Mesenchymal stem cell (in vitro differentiated cells and primary cell): ENCODE measurements around the gene PITPNM3.

Source experiments
- DNase-seq: peaks from one replicate; pipeline ENCODE4 v3.0.0-alpha.2; 2013
- H2AFZ ChIP-seq: one replicate; pipeline ENCODE4 v1.6.1; 2013; ENCODE audit warnings: low read depth, mild to moderate bottlenecking, control low read depth, inconsistent platforms, low read length, moderate library complexity
- H2AK5ac ChIP-seq: 2 replicates; pipeline ENCODE4 v1.6.1; 2013; ENCODE audit warnings: low read length, moderate library complexity, mild to moderate bottlenecking, inconsistent platforms; ENCODE audit not compliant: severe bottlenecking
- H2BK120ac ChIP-seq: one replicate; pipeline ENCODE4 v1.6.1; 2013; ENCODE audit warnings: low read depth, mild to moderate bottlenecking, inconsistent platforms, low read length, moderate library complexity
- H2BK12ac ChIP-seq, 2 experiments: one replicate each; pipeline ENCODE4 v1.6.1; 2013; ENCODE audit warnings: inconsistent platforms in 2 of 2, low read length in 2 of 2, mild to moderate bottlenecking in 2 of 2, moderate library complexity in 2 of 2, control low read depth in 1 of 2
- H2BK15ac ChIP-seq: one replicate; pipeline ENCODE4 v1.6.1; 2013; ENCODE audit warnings: mild to moderate bottlenecking, low read depth, inconsistent platforms; ENCODE audit not compliant: poor library complexity, severe bottlenecking
- H2BK5ac ChIP-seq: 2 replicates; pipeline ENCODE4 v1.6.1; 2013; ENCODE audit warnings: low read depth, mild to moderate bottlenecking, low read length, control low read depth, inconsistent platforms; ENCODE audit not compliant: poor library complexity, severe bottlenecking
- H3K14ac ChIP-seq, 2 experiments: one replicate each; pipeline ENCODE4 v1.6.1; 2013; ENCODE audit warnings: inconsistent platforms in 2 of 2, low read length in 2 of 2, control low read depth in 1 of 2, mild to moderate bottlenecking in 1 of 2, moderate library complexity in 1 of 2
- H3K18ac ChIP-seq, 2 experiments: one replicate each; pipeline ENCODE4 v1.6.1; 2013; ENCODE audit warnings: inconsistent platforms in 2 of 2, low read length in 2 of 2, control low read depth in 1 of 2, low read depth in 1 of 2, mild to moderate bottlenecking in 1 of 2
- H3K23ac ChIP-seq, 2 experiments: one replicate each; pipeline ENCODE4 v1.6.1; 2013; ENCODE audit warnings: inconsistent platforms in 2 of 2, low read length in 2 of 2, mild to moderate bottlenecking in 2 of 2, moderate library complexity in 2 of 2, control low read depth in 1 of 2
- H3K27ac ChIP-seq: 2 replicates; pipeline ENCODE4 v1.5.1; 2013; ENCODE audit warnings: mild to moderate bottlenecking, moderate library complexity, low read length, control low read depth, inconsistent platforms; ENCODE audit not compliant: poor library complexity, severe bottlenecking
- H3K27me3 ChIP-seq, 2 experiments: 2 replicates each; pipeline versions ENCODE4 v1.6.1 to v1.7.0; 2013; ENCODE audit warnings: low read length in 2 of 2, mild to moderate bottlenecking in 2 of 2, moderate library complexity in 2 of 2, control low read depth in 1 of 2, inconsistent platforms in 1 of 2; ENCODE audit not compliant: control insufficient read depth in 1 of 2, insufficient read depth in 1 of 2
- H3K36me3 ChIP-seq, 2 experiments: 2 replicates each; pipeline versions ENCODE4 v1.6.1 to v1.7.0; 2013; ENCODE audit warnings: low read length in 2 of 2, control low read depth in 1 of 2, inconsistent platforms in 1 of 2, low read depth in 1 of 2, mild to moderate bottlenecking in 1 of 2; ENCODE audit not compliant: insufficient read depth in 2 of 2, control insufficient read depth in 1 of 2
- H3K4ac ChIP-seq, 2 experiments: one replicate each; pipeline ENCODE4 v1.6.1; 2013; ENCODE audit warnings: inconsistent platforms in 2 of 2, low read length in 2 of 2, mild to moderate bottlenecking in 2 of 2, moderate library complexity in 2 of 2, control low read depth in 1 of 2, low read depth in 1 of 2
- H3K4me1 ChIP-seq: 2 replicates; pipeline ENCODE4 v1.6.1; 2013; ENCODE audit warnings: low read depth, low read length, control low read depth; ENCODE audit not compliant: control insufficient read depth, insufficient read depth
- H3K4me2 ChIP-seq: 2 replicates; pipeline ENCODE4 v1.6.1; 2013; ENCODE audit warnings: low read length, mild to moderate bottlenecking, inconsistent platforms; ENCODE audit not compliant: poor library complexity, severe bottlenecking
- H3K4me3 ChIP-seq, 2 experiments: 2 replicates each; pipeline versions ENCODE4 v1.5.1 to v1.7.0; 2013; ENCODE audit warnings: low read length in 2 of 2, mild to moderate bottlenecking in 2 of 2, control low read depth in 1 of 2, low read depth in 1 of 2; ENCODE audit not compliant: insufficient read depth in 1 of 2
- H3K79me1 ChIP-seq: replicated peaks from 2 replicates; pipeline ENCODE4 v1.6.1; 2013; ENCODE audit warnings: mild to moderate bottlenecking, control low read depth, low read length, inconsistent platforms; ENCODE audit not compliant: poor library complexity, severe bottlenecking
- H3K9ac ChIP-seq: 2 replicates; pipeline ENCODE4 v1.7.0; 2013; ENCODE audit warnings: mild to moderate bottlenecking, low read length, moderate library complexity
- H3K9me3 ChIP-seq: 2 replicates; pipeline ENCODE4 v1.7.0; 2013; ENCODE audit warnings: mild to moderate bottlenecking, low read length; ENCODE audit not compliant: control insufficient read depth
- H4K8ac ChIP-seq: one replicate; pipeline ENCODE4 v1.6.1; 2013; ENCODE audit warnings: inconsistent platforms, mild to moderate bottlenecking, low read length, moderate library complexity
- H4K91ac ChIP-seq: one replicate; pipeline ENCODE4 v1.6.1; 2013; ENCODE audit warnings: mild to moderate bottlenecking, low read length, inconsistent platforms
- WGBS: methylation state at CpG from one replicate; pipeline ENCODE4 v1.1.7; 2013; ENCODE audit warnings: mixed read lengths; 5-methylcytosine and 5-hydroxymethylcytosine counted together

The PITPNM3 gene

GRCh38 chr17:6599364-6599763 lies 43.0 kb upstream of the PITPNM3 start:
- Histone ChIP-seq H3K14ac (no peak overlapping the region), H3K4ac (no peak overlapping the region), H3K36me3 (peaks cover 16 to 89% of the 10 kb centered on the region in 2 experiments), H2BK15ac (no peak overlapping the region), H4K8ac (no peak overlapping the region), H4K91ac (no peak overlapping the region), H3K18ac (no peak overlapping the region), H2AK5ac (no peak overlapping the region), H2BK12ac (no peak overlapping the region), H3K27ac (no peak overlapping the region), H3K4me1 (no peaks in the 10 kb centered on the region), H2BK120ac (no peak overlapping the region), H2AFZ (no peak overlapping the region), H3K9ac (no peak overlapping the region), H3K27me3 (no peaks in the 10 kb centered on the region), H3K4me3 (no peak overlapping the region), H3K4me2 (no peak overlapping the region), H2BK5ac (no peak overlapping the region), H3K79me1 (peaks cover 25% of the 10 kb centered on the region), H3K9me3 (no peaks in the 10 kb centered on the region), H3K23ac (no peak overlapping the region)
- no peak for DNase-seq

- H2BK5ac ChIP-seq: no peak overlapping the region
- H3K27me3 ChIP-seq: no peaks in the 10 kb centered on the region
- no CpG with 5 or more reads among the region's 1 CpG for WGBS
- H3K4ac ChIP-seq: no peak overlapping the region
- H3K14ac ChIP-seq: no peak overlapping the region
- peaks cover 25% of the 10 kb centered on the region for H3K79me1 ChIP-seq
- no peak overlapping the region for H2BK12ac ChIP-seq
- no peak overlapping the region for H3K4me2 ChIP-seq
- H3K9ac ChIP-seq: no peak overlapping the region
- no peak overlapping the region for H2AFZ ChIP-seq
- no peak overlapping the region for H2BK15ac ChIP-seq
- no peak for DNase-seq
- no peaks in the 10 kb centered on the region for H3K9me3 ChIP-seq
- no peak overlapping the region for H3K27ac ChIP-seq
- H3K4me1 ChIP-seq: no peaks in the 10 kb centered on the region
- H3K36me3 ChIP-seq: peaks cover 23 to 97% of the 10 kb centered on the region in 2 experiments
- no peak overlapping the region for H3K18ac ChIP-seq
- no peak overlapping the region for H4K91ac ChIP-seq
- H3K4me3 ChIP-seq: no peak overlapping the region
- no peak overlapping the region for H2AK5ac ChIP-seq
- no peak overlapping the region for H4K8ac ChIP-seq
- no peak overlapping the region for H3K23ac ChIP-seq
- no peak overlapping the region for H2BK120ac ChIP-seq
Measured at GRCh38 chr17:6597727-6598126, 41.4 kb upstream of the PITPNM3 start.

DNA sequence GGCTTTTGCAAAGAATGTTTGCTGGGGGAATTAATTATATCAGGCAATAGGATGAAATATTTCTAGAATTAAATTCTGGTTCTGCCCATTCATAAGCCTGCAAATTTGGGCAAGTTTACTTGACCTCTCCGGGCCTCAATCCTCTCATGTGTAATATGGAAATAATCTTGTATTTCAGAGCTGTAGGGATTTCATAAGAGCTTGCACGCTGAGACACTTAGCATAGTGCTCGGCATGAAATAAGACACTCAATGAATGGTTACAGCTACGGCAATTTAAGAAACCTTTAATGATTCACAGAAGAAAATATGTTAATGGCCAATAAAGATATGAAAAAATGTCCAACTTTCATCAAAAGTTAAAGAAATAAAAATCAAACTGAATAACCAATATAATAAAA lies 40.6 kb upstream of the PITPNM3 start:
- no peak overlapping the region for H4K91ac ChIP-seq
- DNase-seq: no peak
- H2BK15ac ChIP-seq: no peak overlapping the region
- H2BK12ac ChIP-seq: no peak overlapping the region
- no peak overlapping the region for H3K14ac ChIP-seq
- H3K4me2 ChIP-seq: no peak overlapping the region
- no peak overlapping the region for H4K8ac ChIP-seq
- H3K9ac ChIP-seq: no peak overlapping the region
- H2AK5ac ChIP-seq: no peak overlapping the region
- H2BK120ac ChIP-seq: no peak overlapping the region
- no peak overlapping the region for H2BK5ac ChIP-seq
- peaks cover 22% of the 10 kb centered on the region for H3K79me1 ChIP-seq
- H3K18ac ChIP-seq: no peak overlapping the region
- H2AFZ ChIP-seq: no peak overlapping the region
- no peaks in the 10 kb centered on the region for H3K4me1 ChIP-seq
- WGBS: 100% methylated on average over 3 of the region's 4 CpGs
- no peak overlapping the region for H3K4ac ChIP-seq
- H3K27ac ChIP-seq: no peak overlapping the region
- peaks cover 23 to 97% of the 10 kb centered on the region in 2 experiments for H3K36me3 ChIP-seq
- no peak overlapping the region for H3K23ac ChIP-seq
- H3K9me3 ChIP-seq: no peaks in the 10 kb centered on the region
- H3K4me3 ChIP-seq: no peak overlapping the region
- H3K27me3 ChIP-seq: no peaks in the 10 kb centered on the region

GRCh38 chr17:6596511-6596910 lies 40.2 kb upstream of the PITPNM3 start:
- Histone ChIP-seq H2BK15ac (no peak overlapping the region), H3K27me3 (no peaks in the 10 kb centered on the region), H3K4me3 (no peak overlapping the region), H4K91ac (no peak overlapping the region), H2AFZ (no peak overlapping the region), H3K36me3 (peaks cover 23 to 97% of the 10 kb centered on the region in 2 experiments), H3K9ac (no peak overlapping the region), H4K8ac (no peak overlapping the region), H3K18ac (no peak overlapping the region), H2AK5ac (no peak overlapping the region), H3K9me3 (no peaks in the 10 kb centered on the region), H2BK120ac (no peak overlapping the region), H3K4me2 (no peak overlapping the region), H3K4me1 (no peaks in the 10 kb centered on the region), H3K79me1 (peaks cover 19% of the 10 kb centered on the region), H3K4ac (no peak overlapping the region), H2BK5ac (no peak overlapping the region), H3K14ac (no peak overlapping the region), H3K27ac (no peak overlapping the region), H2BK12ac (no peak overlapping the region), H3K23ac (no peak overlapping the region)
- no peak for DNase-seq
- 96% methylated on average over 2 of the region's 2 CpGs for WGBS
